LNCAP (cell line): Measurements from ENCODE around the gene ATG5.

Experiments
- CTCF ChIP-seq: fragments of 450-650 bp; IDR thresholded peaks from 2 replicates; pipeline ENCODE4 v1.5.1; 2017; ENCODE audit warnings: mild to moderate bottlenecking

ATG5 gene

GRCh38 chr6:106158816-106159215 lies 166.7 kb downstream of the ATG5 start:
- TF ChIP-seq CTCF, result no peak

GRCh38 chr6:106156863-106157262 lies 168.7 kb downstream of the ATG5 start:
- TF ChIP-seq CTCF, result no peak

- TF ChIP-seq CTCF, result no peak
Observed at GRCh38 chr6:106156413-106156812, 169.1 kb downstream of the ATG5 start.

- no peak for TF ChIP-seq CTCF
Observed at GRCh38 chr6:106155219-106155830, 170.2 kb downstream of the ATG5 start.

- TF ChIP-seq CTCF, result no peak
Observed at GRCh38 chr6:106154326-106154725, 171.2 kb downstream of the ATG5 start.

- TF ChIP-seq CTCF, result no peak
Observed at GRCh38 chr6:106152952-106153351, 172.6 kb downstream of the ATG5 start.

GRCh38 chr6:106149472-106150069 lies 176.0 kb downstream of the ATG5 start:
- TF ChIP-seq CTCF, result no peak

- no peak for TF ChIP-seq CTCF
Observed at GRCh38 chr6:106147476-106147875, 178.1 kb downstream of the ATG5 start.
